ENCODE results near the gene SNX32. TPM values are rescaled to one million over a fixed set of nuclear protein-coding genes. Genes with fewer than 3 reads are reported as not detected.

The SNX32 gene
- total and polyA plus RNA-seq, 9 of the 15 experiments (the other 6 are each of a cell fraction or from before 2014, with no cell fraction given): 0.03 TPM; not detected in 7

- TF ChIP-seq C11orf30 (IDR thresholded peaks at IDR 0.05; ENCODE audit: low read depth) (no peak), TCF7L2 (IDR thresholded peaks at IDR 0.05; ENCODE audit: low read depth, low read length) (no peak)
Observed at GRCh38 chr11:65794570-65795510, 38.9 kb upstream of the SNX32 start (continued).

- Histone ChIP-seq H3K27me3 (ENCODE audit: control insufficient read depth in 2 of 2, insufficient read depth in 2 of 2, low read length in 2 of 2) (peaks cover 77 to 92% of the 10 kb centered on the region in 2 experiments), H3K4me1 (replicated peaks in 1 of 2; ENCODE audit: control insufficient read depth in 2 of 2, insufficient read depth in 2 of 2, low read length in 2 of 2) (peaks cover 0 to 36% of the 10 kb centered on the region in 2 experiments; a peak in 1 of 5 replicates), H3K9me1 (ENCODE audit: control insufficient read depth, insufficient read depth, low read length) (no peaks in the 10 kb centered on the region), H2AFZ (ENCODE audit: low read depth, low read length) (no peak overlapping the region), H3K4me3 (no peak overlapping the region), H3K4me2 (ENCODE audit: insufficient read depth, low read length) (no peak overlapping the region), H3K79me2 (ENCODE audit: control insufficient read depth, insufficient read depth, low read length) (no peaks in the 10 kb centered on the region), H3K9ac (ENCODE audit: insufficient read depth in 1 of 2, low read depth in 2 of 2, low read length in 2 of 2) (no peak overlapping the region), H4K20me1 (replicated peaks; ENCODE audit: control insufficient read depth, insufficient read depth, low read length) (0 out of 2 replicates have a peak, but pooled peaks cover 10% of the 10 kb centered on the region), H3K9me3 (replicated peaks; ENCODE audit: control insufficient read depth, insufficient read depth, low read depth, low read length) (no peaks in the 10 kb centered on the region), H3K36me3 (ENCODE audit: control insufficient read depth, insufficient read depth, low read length) (no peaks in the 10 kb centered on the region), H3K27ac (ENCODE audit: extremely low read depth, low read depth, low read length) (no peak overlapping the region)
- ChIA-PET POLR2A (interaction anchor here (0.6 to 1.4 kb wide), 4 partner anchors 10 to 96 kb away, joined by 3 to 4 read pairs (median 4); partner anchors contain the start of gene CCDC85B), CTCF (ENCODE audit: low intra/inter-chr PET ratio) (no interaction called here)
- 13% methylated on average over 11 of the region's 15 CpGs for WGBS (ENCODE audit: insufficient coverage, low coverage, missing lambda C conversion rate)
- FAIRE-seq (no peak), DNase-seq (ENCODE audit: extremely low read depth in 1 of 4, low spot score in 3 of 4) (no peak), ATAC-seq (peak; percentile 47; the same call in 2 of the 3 replicates)
- BruUV-seq (replicated peaks): no TSS peak
- intact Hi-C loops (cut with micrococcal nuclease) (no loop called here), in situ Hi-C loops (cut with MboI) (no loop called here)
- TF ChIP-seq ETS2 (tag; IDR thresholded peaks at IDR 0.05; ENCODE audit: borderline replicate concordance, poor library complexity, severe bottlenecking) (no peak), SAP30 (IDR thresholded peaks at IDR 0.05; ENCODE audit: borderline replicate concordance, insufficient read depth, low read depth, low read length, poor library complexity, severe bottlenecking) (no peak), ZNF407 (IDR thresholded peaks at IDR 0.05; ENCODE audit: low read depth) (no peak), NFRKB (IDR thresholded peaks at IDR 0.05; ENCODE audit: low read depth) (no peak), KDM1A (IDR thresholded peaks at IDR 0.05) (no peak), ZNF121 (CRISPR knock-in tag; conservative IDR thresholded peaks at IDR 0.05) (no peak)
Observed at GRCh38 chr11:65796726-65797601, 36.8 kb upstream of the SNX32 start.
